Thyroid gland (tissue), 4 donors: ENCODE data around the gene NUDT14. TPM values are rescaled to one million over a fixed set of nuclear protein-coding genes. Genes with fewer than 3 reads are reported as not detected.

ENCODE experiments used
- DNase-seq, 2 donors: peaks; one replicate each; pipeline ENCODE4 v3.0.0-alpha.2; 2019
- H3K27ac ChIP-seq, 3 donors: fragments of 200-600 bp; sonication (generic); 1 replicate in 2 of 3; 2 replicates in 1 of 3; pipeline ENCODE4 v1.5.1; 2016 to 2019; ENCODE audit warnings: mild to moderate bottlenecking in 1 of 3, moderate library complexity in 1 of 3
- H3K27me3 ChIP-seq: fragments of 200-600 bp; sonication (generic); one replicate; pipeline ENCODE4 v1.5.1; 2019
- H3K36me3 ChIP-seq, 2 donors: fragments of 200-600 bp; sonication (generic); one replicate each; pipeline ENCODE4 v1.5.1; 2016 to 2019
- H3K4me1 ChIP-seq, 2 donors: fragments of 200-600 bp; sonication (generic); one replicate each; pipeline ENCODE4 v1.5.1; 2017 to 2019
- H3K4me3 ChIP-seq, 3 donors: fragments of 200-600 bp; sonication (generic); replicated peaks in 1 of 3; 1 replicate in 2 of 3; 2 replicates in 1 of 3; pipeline ENCODE4 v1.5.1; 2016; ENCODE audit warnings: mild to moderate bottlenecking in 1 of 3
- H3K9me3 ChIP-seq: fragments of 200-600 bp; sonication (generic); one replicate; pipeline ENCODE4 v1.5.1; 2017
- POLR2A ChIP-seq, 2 donors: fragments of 450-650 bp; IDR thresholded peaks; one replicate each; pipeline ENCODE4 v1.6.1; 2017; ENCODE audit warnings: antibody characterized with exemption in 2 of 2, mild to moderate bottlenecking in 2 of 2, moderate library complexity in 1 of 2
- WGBS, 2 donors: methylation state at CpG; one replicate each; pipeline ENCODE4 v1.1.5; 2017; 5-methylcytosine and 5-hydroxymethylcytosine counted together
- intact Hi-C: fragments of 100-400 bp; cut with DNase I; formaldehyde crosslinking; loops from one replicate; pipeline ENCODE4 v1.15.1; 2023
- total RNA-seq, 4 donors: library from RNA; depleted of rRNA; stranded (reverse); fragments of >200 nt; gene quantifications; one replicate each; pipeline ENCODE4 v1.2.3, GENCODE V29; 2016
- TF ChIP-seq, protein P1 (sequence below), 6 experiments: fragments of 200-600 bp in 3 of 6; fragments of 450-650 bp in 3 of 6; sonication (generic) in 3 of 6; IDR thresholded peaks; one replicate each; pipeline ENCODE4 v1.5.1; 2016 to 2019; ENCODE audit warnings: antibody characterized with exemption in 6 of 6, mild to moderate bottlenecking in 2 of 6, inconsistent platforms in 1 of 6, moderate library complexity in 1 of 6

NUDT14 gene
- total RNA-seq, 4 donors from 2014 or later: 15.2 to 29.1 (median 20.1) TPM

DNA sequence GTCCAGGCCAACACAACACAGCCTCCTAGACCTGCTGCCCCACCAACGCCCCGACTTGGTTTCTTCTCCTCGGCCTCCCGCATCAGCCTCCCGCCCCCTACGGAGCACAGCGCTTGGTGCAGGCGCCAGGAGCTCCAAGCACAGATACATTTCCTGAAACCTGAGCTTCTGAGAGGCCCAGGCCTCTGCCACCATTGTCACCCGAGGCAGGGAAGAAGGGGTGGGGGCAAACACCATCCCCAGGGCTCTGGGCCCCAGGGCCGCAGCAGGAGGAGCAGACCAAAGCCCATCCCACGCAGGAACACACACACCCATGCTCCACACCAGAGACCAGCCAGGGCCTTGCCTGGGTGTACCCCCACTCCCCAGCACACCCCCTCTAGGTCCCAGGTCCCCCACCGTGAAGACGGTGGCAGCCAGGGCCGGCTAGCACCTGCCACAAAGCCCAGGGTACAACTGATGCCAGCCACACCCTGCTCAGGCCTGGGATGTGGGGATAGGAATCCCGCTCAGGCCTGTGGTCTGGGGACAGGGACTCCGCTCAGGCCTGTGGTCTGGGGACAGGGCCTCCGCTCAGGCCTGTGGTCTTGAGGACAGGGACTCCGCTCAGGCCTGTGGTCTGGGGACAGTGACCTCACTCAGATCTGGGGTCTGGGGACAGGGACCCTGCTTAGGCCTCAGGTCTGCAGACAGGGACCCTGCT, 17.9 kb downstream of the NUDT14 start:
- intact Hi-C loops: no loop called here
- no peak for TF ChIP-seq POLR2A (IDR thresholded peaks at IDR 0.05)
- TF ChIP-seq, protein P1, sequence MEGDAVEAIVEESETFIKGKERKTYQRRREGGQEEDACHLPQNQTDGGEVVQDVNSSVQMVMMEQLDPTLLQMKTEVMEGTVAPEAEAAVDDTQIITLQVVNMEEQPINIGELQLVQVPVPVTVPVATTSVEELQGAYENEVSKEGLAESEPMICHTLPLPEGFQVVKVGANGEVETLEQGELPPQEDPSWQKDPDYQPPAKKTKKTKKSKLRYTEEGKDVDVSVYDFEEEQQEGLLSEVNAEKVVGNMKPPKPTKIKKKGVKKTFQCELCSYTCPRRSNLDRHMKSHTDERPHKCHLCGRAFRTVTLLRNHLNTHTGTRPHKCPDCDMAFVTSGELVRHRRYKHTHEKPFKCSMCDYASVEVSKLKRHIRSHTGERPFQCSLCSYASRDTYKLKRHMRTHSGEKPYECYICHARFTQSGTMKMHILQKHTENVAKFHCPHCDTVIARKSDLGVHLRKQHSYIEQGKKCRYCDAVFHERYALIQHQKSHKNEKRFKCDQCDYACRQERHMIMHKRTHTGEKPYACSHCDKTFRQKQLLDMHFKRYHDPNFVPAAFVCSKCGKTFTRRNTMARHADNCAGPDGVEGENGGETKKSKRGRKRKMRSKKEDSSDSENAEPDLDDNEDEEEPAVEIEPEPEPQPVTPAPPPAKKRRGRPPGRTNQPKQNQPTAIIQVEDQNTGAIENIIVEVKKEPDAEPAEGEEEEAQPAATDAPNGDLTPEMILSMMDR (IDR thresholded peaks at IDR 0.05): no peak
- Histone ChIP-seq H3K27ac (no peak overlapping the region), H3K9me3 (no peaks in the 10 kb centered on the region), H3K27me3 (no peaks in the 10 kb centered on the region), H3K4me3 (no peak overlapping the region), H3K4me1 (peaks cover 0 to 8% of the 10 kb centered on the region in 2 donors), H3K36me3 (no peaks in the 10 kb centered on the region)
- WGBS, 2 donors: 89 to 95% methylated on average over 10 of the region's 18 CpGs
- DNase-seq: no peak

DNA sequence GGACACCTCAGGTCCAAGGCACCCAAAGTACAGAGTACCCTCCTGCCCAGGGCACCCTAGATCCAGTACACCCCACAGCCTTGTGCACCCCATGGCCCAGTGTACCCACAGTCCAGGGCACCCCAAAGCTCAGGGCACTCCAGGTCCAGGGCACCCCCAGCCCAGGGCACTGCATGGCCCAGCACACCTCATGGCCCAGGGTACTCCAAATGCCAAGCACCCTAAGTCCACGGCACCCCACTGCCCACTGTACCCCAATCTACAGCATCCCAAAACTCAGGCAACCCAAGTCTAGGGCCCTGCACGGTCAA, 18.5 kb downstream of the NUDT14 start:
- H3K27ac ChIP-seq: no peak overlapping the region
- WGBS, 2 donors: 89 to 100% methylated on average over 1 to 2 of the region's 2 CpGs
- intact Hi-C loops: no loop called here

DNA sequence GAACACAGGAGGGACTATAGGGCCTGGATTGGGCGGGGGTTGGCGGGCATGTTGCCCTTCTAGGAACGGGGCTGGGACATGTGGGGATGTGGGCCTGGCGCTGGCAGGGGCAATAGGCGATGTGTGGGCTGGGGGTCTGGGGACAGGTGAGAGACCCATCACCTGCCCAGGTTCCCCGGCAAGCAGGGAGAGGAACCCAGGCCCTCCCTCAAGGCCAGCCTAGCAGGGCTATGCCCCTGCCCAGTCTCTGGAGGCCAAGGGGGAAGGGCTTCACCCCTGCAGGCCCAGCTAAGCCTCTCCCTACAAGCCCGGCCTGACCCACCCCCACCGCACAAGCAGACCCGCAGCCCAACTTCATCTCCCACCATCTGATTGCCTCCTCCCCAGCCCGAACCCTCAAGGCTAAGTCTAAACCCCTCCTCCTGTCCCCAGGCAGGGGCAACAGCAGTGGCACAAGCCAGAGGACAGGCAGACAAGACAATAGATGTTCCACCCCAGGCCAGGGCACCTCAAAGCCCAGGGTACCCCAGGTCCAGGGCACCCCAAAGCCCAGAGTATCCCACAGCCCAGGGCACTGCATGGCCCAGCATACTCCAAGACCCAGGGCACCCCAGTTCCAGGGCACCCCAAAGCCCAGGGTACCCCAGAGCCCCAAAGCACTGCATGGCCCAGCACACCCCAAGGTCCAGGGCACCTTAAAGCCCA, 19.0 kb downstream of the NUDT14 start:
- Histone ChIP-seq H3K4me1 (peaks cover 0 to 2% of the 10 kb centered on the region in 2 donors), H3K27ac (no peak overlapping the region), H3K27me3 (no peaks in the 10 kb centered on the region), H3K36me3 (no peaks in the 10 kb centered on the region), H3K9me3 (no peaks in the 10 kb centered on the region), H3K4me3 (no peak overlapping the region)
- 90 to 93% methylated on average over 6 to 10 of the region's 10 CpGs for WGBS, 2 donors
- TF ChIP-seq POLR2A (IDR thresholded peaks at IDR 0.05): no peak
- TF ChIP-seq, protein P1 (IDR thresholded peaks at IDR 0.05): no peak
- intact Hi-C loops: no loop called here
- DNase-seq: no peak

More for the DNA sequence above, 18.5 kb downstream of the NUDT14 start:
- TF ChIP-seq, protein P1 (IDR thresholded peaks at IDR 0.05): no peak
- TF ChIP-seq POLR2A (IDR thresholded peaks at IDR 0.05): no peak
- DNase-seq: no peak
- H3K9me3 ChIP-seq: no peaks in the 10 kb centered on the region
- H3K27me3 ChIP-seq: no peaks in the 10 kb centered on the region
- H3K4me3 ChIP-seq: no peak overlapping the region
- H3K4me1 ChIP-seq: peaks cover 0 to 5% of the 10 kb centered on the region in 2 donors
- H3K36me3 ChIP-seq: no peaks in the 10 kb centered on the region

DNA sequence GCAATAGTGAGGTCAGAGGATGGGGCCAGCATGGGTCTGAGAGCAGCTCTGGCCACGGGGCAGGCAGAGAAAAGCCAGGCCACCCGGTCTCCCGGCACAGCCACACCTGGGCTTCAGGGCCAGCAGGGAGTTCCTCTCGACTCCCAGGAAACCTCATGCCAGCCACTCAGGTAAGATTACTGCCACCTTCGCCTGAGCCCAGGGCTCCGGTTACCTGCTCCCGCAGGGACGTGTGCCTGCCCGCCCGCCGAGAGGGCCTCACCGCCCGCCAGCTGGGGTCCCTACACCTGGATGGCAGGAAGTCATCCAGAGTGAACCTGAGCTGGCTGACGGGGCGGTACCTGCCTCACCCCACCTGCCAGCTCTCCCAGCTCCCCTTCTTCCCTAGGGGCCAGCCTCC, 19.8 kb downstream of the NUDT14 start:
- H3K27ac ChIP-seq: no peak overlapping the region
- H3K4me1 ChIP-seq: no peaks in the 10 kb centered on the region
- H3K27me3 ChIP-seq: no peaks in the 10 kb centered on the region
- WGBS, 2 donors: 75 to 86% methylated on average over 10 to 11 of the region's 15 CpGs
- TF ChIP-seq POLR2A (IDR thresholded peaks at IDR 0.05): no peak
- TF ChIP-seq, protein P1 (IDR thresholded peaks at IDR 0.05): no peak
- H3K36me3 ChIP-seq: no peaks in the 10 kb centered on the region
- H3K4me3 ChIP-seq: no peak overlapping the region
- intact Hi-C loops: no loop called here
- H3K9me3 ChIP-seq: no peaks in the 10 kb centered on the region
- no peak for DNase-seq

DNA sequence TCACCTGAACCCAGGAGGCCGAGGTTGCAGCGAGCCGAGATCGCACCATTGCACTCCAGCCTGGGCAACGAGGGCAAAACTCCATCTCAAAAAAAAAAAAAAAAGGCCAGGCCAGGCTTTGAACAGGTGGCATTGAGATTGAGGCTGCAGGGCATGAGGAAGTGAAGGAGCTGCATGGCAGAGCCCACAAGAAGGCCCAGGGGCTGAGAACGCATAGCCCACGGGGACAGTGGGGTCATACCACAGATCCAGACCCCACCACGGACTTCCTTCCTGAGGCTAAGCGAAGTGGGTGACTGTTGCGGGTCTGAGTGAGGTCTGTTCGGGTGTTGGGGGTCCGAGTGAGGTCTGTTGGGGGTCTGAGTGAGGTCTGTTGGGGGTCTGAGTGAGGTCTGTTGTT, 20.3 kb downstream of the NUDT14 start:
- WGBS, 2 donors: 84 to 93% methylated on average over 12 of the region's 12 CpGs
- Histone ChIP-seq H3K27me3 (no peaks in the 10 kb centered on the region), H3K27ac (no peak overlapping the region), H3K4me3 (no peak overlapping the region), H3K36me3 (no peaks in the 10 kb centered on the region), H3K9me3 (no peaks in the 10 kb centered on the region), H3K4me1 (no peaks in the 10 kb centered on the region)
- intact Hi-C loops: no loop called here
- TF ChIP-seq, protein P1 (IDR thresholded peaks at IDR 0.05): no peak
- TF ChIP-seq POLR2A (IDR thresholded peaks at IDR 0.05): no peak
- no peak for DNase-seq
